ENCODE results near the gene ZBTB2. TPM values are rescaled to one million over a fixed set of nuclear protein-coding genes. Genes with fewer than 3 reads are reported as not detected.
"Not testable (repeated sequence)": the region's sequence is repeated elsewhere in the genome, so short reads cannot be mapped to it uniquely, and the experiment has no call there.

The ZBTB2 gene
- total RNA-seq, 1 donor from 2014 or later = 13.0 TPM

DNA sequence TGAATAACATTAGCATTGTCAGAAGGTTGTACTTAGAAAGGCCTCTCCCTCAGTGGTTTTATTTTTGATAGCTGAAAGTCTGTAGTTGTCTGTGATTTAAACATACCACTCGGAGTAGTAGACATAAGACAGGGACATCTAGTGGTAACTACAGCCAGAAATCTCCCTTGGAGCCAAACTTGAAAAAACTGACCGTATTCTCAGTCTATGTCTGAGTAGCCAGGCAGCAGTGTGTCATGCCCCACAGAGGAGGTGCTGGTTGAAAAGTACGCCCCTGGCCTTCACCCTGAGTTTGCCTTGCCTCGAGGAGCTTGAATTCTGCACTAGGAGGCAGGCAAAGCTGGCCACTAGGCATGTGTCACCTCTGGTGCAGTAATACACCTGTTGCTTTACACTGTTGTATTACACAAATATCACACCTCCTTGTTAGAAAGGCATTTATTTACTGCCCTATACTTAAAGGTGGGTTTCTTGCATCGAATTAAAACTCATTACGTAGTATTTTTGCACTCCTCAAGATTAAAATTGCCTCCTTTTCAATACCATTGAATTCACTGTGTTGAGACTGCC, 20.8 kb downstream of the ZBTB2 start:
- DNase-seq (no peak), ATAC-seq (no peak)
- Histone ChIP-seq H3K27ac (no peak overlapping the region), H3K36me3 (peaks cover 33% of the 10 kb centered on the region), H3K4me3 (no peak overlapping the region), H3K27me3 (no peaks in the 10 kb centered on the region), H3K9me3 (no peaks in the 10 kb centered on the region), H3K4me1 (peaks cover 5% of the 10 kb centered on the region)
- TF ChIP-seq, protein P1, sequence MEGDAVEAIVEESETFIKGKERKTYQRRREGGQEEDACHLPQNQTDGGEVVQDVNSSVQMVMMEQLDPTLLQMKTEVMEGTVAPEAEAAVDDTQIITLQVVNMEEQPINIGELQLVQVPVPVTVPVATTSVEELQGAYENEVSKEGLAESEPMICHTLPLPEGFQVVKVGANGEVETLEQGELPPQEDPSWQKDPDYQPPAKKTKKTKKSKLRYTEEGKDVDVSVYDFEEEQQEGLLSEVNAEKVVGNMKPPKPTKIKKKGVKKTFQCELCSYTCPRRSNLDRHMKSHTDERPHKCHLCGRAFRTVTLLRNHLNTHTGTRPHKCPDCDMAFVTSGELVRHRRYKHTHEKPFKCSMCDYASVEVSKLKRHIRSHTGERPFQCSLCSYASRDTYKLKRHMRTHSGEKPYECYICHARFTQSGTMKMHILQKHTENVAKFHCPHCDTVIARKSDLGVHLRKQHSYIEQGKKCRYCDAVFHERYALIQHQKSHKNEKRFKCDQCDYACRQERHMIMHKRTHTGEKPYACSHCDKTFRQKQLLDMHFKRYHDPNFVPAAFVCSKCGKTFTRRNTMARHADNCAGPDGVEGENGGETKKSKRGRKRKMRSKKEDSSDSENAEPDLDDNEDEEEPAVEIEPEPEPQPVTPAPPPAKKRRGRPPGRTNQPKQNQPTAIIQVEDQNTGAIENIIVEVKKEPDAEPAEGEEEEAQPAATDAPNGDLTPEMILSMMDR (IDR thresholded peaks at IDR 0.05) = no peak
- intact Hi-C loops (cut with DNase I) = no loop called here

DNA sequence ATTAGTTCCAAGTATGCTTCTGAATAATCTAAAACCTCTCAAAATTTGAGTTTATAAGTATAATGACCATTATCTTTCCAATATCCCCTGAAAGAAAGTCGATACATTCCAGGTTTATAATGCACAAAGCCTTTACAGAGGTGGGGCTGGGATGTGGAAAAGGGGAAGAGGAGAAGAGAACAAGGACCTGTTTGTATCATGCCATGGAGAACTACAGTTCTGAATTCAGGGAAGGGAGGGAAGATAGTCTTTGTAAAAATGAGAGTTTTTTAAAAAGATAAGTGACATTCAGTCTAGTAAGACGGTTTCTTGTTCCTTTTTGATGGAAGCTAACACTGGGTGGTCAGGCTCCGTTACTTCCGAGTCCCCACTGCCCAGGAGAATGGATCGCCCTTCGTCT, 26.1 kb downstream of the ZBTB2 start:
- Histone ChIP-seq H3K4me1 (no peaks in the 10 kb centered on the region), H3K36me3 (peaks cover 48% of the 10 kb centered on the region)

DNA sequence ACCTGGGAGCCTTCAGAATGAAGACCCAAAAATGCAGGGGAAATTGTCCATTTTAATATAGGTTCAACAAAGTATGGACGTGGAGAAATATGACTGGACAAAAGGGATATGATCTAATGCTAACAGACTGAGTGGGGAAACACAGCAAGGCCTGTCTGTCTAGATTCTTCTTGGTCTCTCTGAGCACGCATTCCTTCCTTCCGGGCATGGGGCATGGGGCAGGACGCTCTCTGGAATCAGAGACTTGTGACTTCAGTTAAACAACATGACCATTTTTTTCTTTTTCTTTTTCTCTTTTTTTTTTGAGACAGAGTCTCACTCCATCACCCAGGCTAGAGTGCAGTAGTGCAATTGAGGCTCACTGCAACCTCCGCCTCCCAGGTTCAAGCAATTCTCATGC, 31.9 kb downstream of the ZBTB2 start:
- TF ChIP-seq, protein P1 (IDR thresholded peaks at IDR 0.05) = no peak
- Histone ChIP-seq H3K4me3 (no peak overlapping the region), H3K4me1 (no peaks in the 10 kb centered on the region), H3K36me3 (peaks cover 24% of the 10 kb centered on the region), H3K27me3 (no peaks in the 10 kb centered on the region), H3K9me3 (no peaks in the 10 kb centered on the region), H3K27ac (no peak overlapping the region)
- no peak for DNase-seq
- intact Hi-C loops (cut with DNase I) = no loop called here
- ATAC-seq = no peak

More for the DNA sequence above, 26.1 kb downstream of the ZBTB2 start:
- DNase-seq (no peak), ATAC-seq (no peak)
- TF ChIP-seq, protein P1 (IDR thresholded peaks at IDR 0.05) = no peak
- H3K9me3 ChIP-seq = no peaks in the 10 kb centered on the region
- no peaks in the 10 kb centered on the region for H3K27me3 ChIP-seq
- H3K4me3 ChIP-seq = no peak overlapping the region
- H3K27ac ChIP-seq = no peak overlapping the region
- intact Hi-C loops (cut with DNase I) = no loop called here

GRCh38 chr6:151358475-151358874, 32.9 kb downstream of the ZBTB2 start:
- intact Hi-C loops (cut with DNase I) = no loop called here
- H3K36me3 ChIP-seq = peaks cover 19% of the 10 kb centered on the region

DNA sequence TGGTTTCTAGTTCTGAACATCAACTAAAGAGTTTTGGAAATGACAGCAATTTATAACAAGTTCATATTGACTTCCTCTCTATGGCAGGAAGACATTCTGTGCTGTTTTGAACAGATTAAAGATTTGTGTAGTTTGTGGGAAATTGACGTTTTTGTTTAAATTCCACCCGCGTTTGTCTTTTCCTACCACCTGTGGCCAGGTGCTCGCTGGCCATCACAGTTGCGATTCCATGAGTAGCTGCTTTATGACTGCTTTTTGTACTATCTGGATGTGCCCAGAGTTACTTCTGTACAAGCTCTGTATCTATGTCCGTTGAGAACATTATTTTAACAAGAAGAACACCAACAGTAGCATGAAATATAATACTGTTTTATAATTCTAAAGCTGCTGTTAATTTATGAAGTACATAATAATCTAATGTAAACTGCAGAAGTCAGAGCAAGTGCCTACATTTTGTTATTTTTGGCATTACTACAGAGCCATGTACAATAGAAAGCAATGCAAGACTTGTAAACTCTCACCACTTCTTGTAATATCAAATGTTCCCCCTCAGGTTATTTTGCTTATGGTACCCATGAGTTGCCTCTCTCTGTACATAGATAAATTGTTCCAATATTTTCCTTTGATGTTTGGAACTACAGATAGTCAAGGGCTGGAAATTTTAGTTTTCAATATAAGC, 33.5 kb downstream of the ZBTB2 start:
- ATAC-seq = no peak
- TF ChIP-seq, protein P1 (IDR thresholded peaks at IDR 0.05) = no peak
- H3K27ac ChIP-seq = no peak overlapping the region
- H3K4me1 ChIP-seq = no peaks in the 10 kb centered on the region
- peaks cover 19% of the 10 kb centered on the region for H3K36me3 ChIP-seq
- H3K27me3 ChIP-seq = no peaks in the 10 kb centered on the region
- intact Hi-C loops (cut with DNase I) = no loop called here
- no peak overlapping the region for H3K4me3 ChIP-seq
- no peak for DNase-seq
- H3K9me3 ChIP-seq = no peaks in the 10 kb centered on the region

More at GRCh38 chr6:151358475-151358874, 32.9 kb downstream of the ZBTB2 start:
- H3K4me1 ChIP-seq = no peaks in the 10 kb centered on the region
- DNase-seq (no peak), ATAC-seq (no peak)
- no peak overlapping the region for H3K27ac ChIP-seq
- no peaks in the 10 kb centered on the region for H3K9me3 ChIP-seq
- H3K4me3 ChIP-seq = no peak overlapping the region
- TF ChIP-seq, protein P1 (IDR thresholded peaks at IDR 0.05) = no peak
- H3K27me3 ChIP-seq = no peaks in the 10 kb centered on the region

DNA sequence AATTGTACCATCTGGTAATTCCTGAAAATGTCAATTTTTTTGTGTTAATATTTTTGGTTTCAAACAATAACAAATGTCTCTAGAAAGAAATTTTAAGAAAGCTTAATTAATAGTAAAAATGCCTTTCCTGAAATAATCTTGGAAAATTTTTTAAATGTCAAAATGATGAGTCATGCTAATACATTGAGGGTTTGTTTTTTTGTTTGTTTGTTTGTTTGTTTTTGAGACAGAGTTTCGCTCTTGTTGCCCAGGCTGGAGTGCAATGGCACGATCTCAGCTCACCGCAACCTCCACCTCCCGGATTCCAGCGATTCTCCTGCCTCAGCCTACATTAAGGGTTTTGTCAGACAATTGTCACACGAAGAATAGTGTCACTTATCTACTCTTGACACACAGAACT, 34.4 kb downstream of the ZBTB2 start:
- intact Hi-C loops (cut with DNase I) = not testable (repeated sequence)

More for the DNA sequence above, 34.4 kb downstream of the ZBTB2 start:
- not testable (repeated sequence) for H3K27me3 ChIP-seq, H3K4me1 ChIP-seq, DNase-seq, H3K27ac ChIP-seq, H3K4me3 ChIP-seq, ATAC-seq, H3K9me3 ChIP-seq
- peaks cover 14% of the 10 kb centered on the region for H3K36me3 ChIP-seq

Measured in upper lobe of right lung (tissue), 1 donor.